Mesenchymal stem cell (in vitro differentiated cells and primary cell): ENCODE measurements around the gene TTLL13.
"Not testable (repeated sequence)": the region's sequence is repeated elsewhere in the genome, so short reads cannot be mapped to it uniquely, and the experiment has no call there.

Source experiments
- DNase-seq: peaks from one replicate; pipeline ENCODE4 v3.0.0-alpha.2; 2013
- H2AFZ ChIP-seq: one replicate; pipeline ENCODE4 v1.6.1; 2013; ENCODE audit warnings: low read depth, mild to moderate bottlenecking, control low read depth, inconsistent platforms, low read length, moderate library complexity
- H2AK5ac ChIP-seq: 2 replicates; pipeline ENCODE4 v1.6.1; 2013; ENCODE audit warnings: low read length, moderate library complexity, mild to moderate bottlenecking, inconsistent platforms; ENCODE audit not compliant: severe bottlenecking
- H2BK120ac ChIP-seq: one replicate; pipeline ENCODE4 v1.6.1; 2013; ENCODE audit warnings: low read depth, mild to moderate bottlenecking, inconsistent platforms, low read length, moderate library complexity
- H2BK12ac ChIP-seq, 2 experiments: one replicate each; pipeline ENCODE4 v1.6.1; 2013; ENCODE audit warnings: inconsistent platforms in 2 of 2, low read length in 2 of 2, mild to moderate bottlenecking in 2 of 2, moderate library complexity in 2 of 2, control low read depth in 1 of 2
- H2BK15ac ChIP-seq: one replicate; pipeline ENCODE4 v1.6.1; 2013; ENCODE audit warnings: mild to moderate bottlenecking, low read depth, inconsistent platforms; ENCODE audit not compliant: poor library complexity, severe bottlenecking
- H2BK5ac ChIP-seq: 2 replicates; pipeline ENCODE4 v1.6.1; 2013; ENCODE audit warnings: low read depth, mild to moderate bottlenecking, low read length, control low read depth, inconsistent platforms; ENCODE audit not compliant: poor library complexity, severe bottlenecking
- H3K14ac ChIP-seq, 2 experiments: one replicate each; pipeline ENCODE4 v1.6.1; 2013; ENCODE audit warnings: inconsistent platforms in 2 of 2, low read length in 2 of 2, control low read depth in 1 of 2, mild to moderate bottlenecking in 1 of 2, moderate library complexity in 1 of 2
- H3K18ac ChIP-seq, 2 experiments: one replicate each; pipeline ENCODE4 v1.6.1; 2013; ENCODE audit warnings: inconsistent platforms in 2 of 2, low read length in 2 of 2, control low read depth in 1 of 2, low read depth in 1 of 2, mild to moderate bottlenecking in 1 of 2
- H3K23ac ChIP-seq, 2 experiments: one replicate each; pipeline ENCODE4 v1.6.1; 2013; ENCODE audit warnings: inconsistent platforms in 2 of 2, low read length in 2 of 2, mild to moderate bottlenecking in 2 of 2, moderate library complexity in 2 of 2, control low read depth in 1 of 2
- H3K27ac ChIP-seq: 2 replicates; pipeline ENCODE4 v1.5.1; 2013; ENCODE audit warnings: mild to moderate bottlenecking, moderate library complexity, low read length, control low read depth, inconsistent platforms; ENCODE audit not compliant: poor library complexity, severe bottlenecking
- H3K27me3 ChIP-seq, 2 experiments: 2 replicates each; pipeline versions ENCODE4 v1.6.1 to v1.7.0; 2013; ENCODE audit warnings: low read length in 2 of 2, mild to moderate bottlenecking in 2 of 2, moderate library complexity in 2 of 2, control low read depth in 1 of 2, inconsistent platforms in 1 of 2; ENCODE audit not compliant: control insufficient read depth in 1 of 2, insufficient read depth in 1 of 2
- H3K36me3 ChIP-seq, 2 experiments: 2 replicates each; pipeline versions ENCODE4 v1.6.1 to v1.7.0; 2013; ENCODE audit warnings: low read length in 2 of 2, control low read depth in 1 of 2, inconsistent platforms in 1 of 2, low read depth in 1 of 2, mild to moderate bottlenecking in 1 of 2; ENCODE audit not compliant: insufficient read depth in 2 of 2, control insufficient read depth in 1 of 2
- H3K4ac ChIP-seq, 2 experiments: one replicate each; pipeline ENCODE4 v1.6.1; 2013; ENCODE audit warnings: inconsistent platforms in 2 of 2, low read length in 2 of 2, mild to moderate bottlenecking in 2 of 2, moderate library complexity in 2 of 2, control low read depth in 1 of 2, low read depth in 1 of 2
- H3K4me1 ChIP-seq: 2 replicates; pipeline ENCODE4 v1.6.1; 2013; ENCODE audit warnings: low read depth, low read length, control low read depth; ENCODE audit not compliant: control insufficient read depth, insufficient read depth
- H3K4me2 ChIP-seq: 2 replicates; pipeline ENCODE4 v1.6.1; 2013; ENCODE audit warnings: low read length, mild to moderate bottlenecking, inconsistent platforms; ENCODE audit not compliant: poor library complexity, severe bottlenecking
- H3K4me3 ChIP-seq, 2 experiments: 2 replicates each; pipeline versions ENCODE4 v1.5.1 to v1.7.0; 2013; ENCODE audit warnings: low read length in 2 of 2, mild to moderate bottlenecking in 2 of 2, control low read depth in 1 of 2, low read depth in 1 of 2; ENCODE audit not compliant: insufficient read depth in 1 of 2
- H3K79me1 ChIP-seq: replicated peaks from 2 replicates; pipeline ENCODE4 v1.6.1; 2013; ENCODE audit warnings: mild to moderate bottlenecking, control low read depth, low read length, inconsistent platforms; ENCODE audit not compliant: poor library complexity, severe bottlenecking
- H3K9ac ChIP-seq: 2 replicates; pipeline ENCODE4 v1.7.0; 2013; ENCODE audit warnings: mild to moderate bottlenecking, low read length, moderate library complexity
- H3K9me3 ChIP-seq: 2 replicates; pipeline ENCODE4 v1.7.0; 2013; ENCODE audit warnings: mild to moderate bottlenecking, low read length; ENCODE audit not compliant: control insufficient read depth
- H4K8ac ChIP-seq: one replicate; pipeline ENCODE4 v1.6.1; 2013; ENCODE audit warnings: inconsistent platforms, mild to moderate bottlenecking, low read length, moderate library complexity
- H4K91ac ChIP-seq: one replicate; pipeline ENCODE4 v1.6.1; 2013; ENCODE audit warnings: mild to moderate bottlenecking, low read length, inconsistent platforms
- WGBS: methylation state at CpG from one replicate; pipeline ENCODE4 v1.1.7; 2013; ENCODE audit warnings: mixed read lengths; 5-methylcytosine and 5-hydroxymethylcytosine counted together

TTLL13 gene

GRCh38 chr15:90270502-90271150 is 21.3 kb downstream of the TTLL13 start:
- Histone ChIP-seq H3K36me3 (peaks cover 43 to 63% of the 10 kb centered on the region in 2 experiments), H2BK12ac (no peak overlapping the region), H2AFZ (no peak overlapping the region), H2BK15ac (no peak overlapping the region), H4K91ac (no peak overlapping the region), H3K27me3 (no peaks in the 10 kb centered on the region), H3K4me3 (no peak overlapping the region), H3K27ac (no peak overlapping the region), H2AK5ac (no peak overlapping the region), H4K8ac (no peak overlapping the region), H3K79me1 (peaks cover 20% of the 10 kb centered on the region), H2BK5ac (no peak overlapping the region), H2BK120ac (no peak overlapping the region), H3K4me2 (no peak overlapping the region), H3K23ac (no peak overlapping the region), H3K4ac (no peak overlapping the region), H3K9ac (no peak overlapping the region), H3K9me3 (no peaks in the 10 kb centered on the region), H3K14ac (no peak overlapping the region), H3K4me1 (peaks cover 10% of the 10 kb centered on the region), H3K18ac (no peak overlapping the region)
- no peak for DNase-seq
- WGBS, result 98% methylated on average over 10 of the region's 10 CpGs

GRCh38 chr15:90271459-90272166 is 22.3 kb downstream of the TTLL13 start:
- H3K18ac ChIP-seq, result no peak overlapping the region
- H3K4me3 ChIP-seq, result no peak overlapping the region
- no peak overlapping the region for H4K8ac ChIP-seq
- H3K4me2 ChIP-seq, result no peak overlapping the region
- H2BK120ac ChIP-seq, result no peak overlapping the region
- no peak overlapping the region for H3K4ac ChIP-seq
- H2BK12ac ChIP-seq, result no peak overlapping the region
- H2BK15ac ChIP-seq, result no peak overlapping the region
- peaks cover 20% of the 10 kb centered on the region for H3K79me1 ChIP-seq
- no peaks in the 10 kb centered on the region for H3K9me3 ChIP-seq
- H3K4me1 ChIP-seq, result peaks cover 10% of the 10 kb centered on the region
- H3K27ac ChIP-seq, result no peak overlapping the region
- no peak for DNase-seq
- H2BK5ac ChIP-seq, result no peak overlapping the region
- no peak overlapping the region for H3K23ac ChIP-seq
- H2AK5ac ChIP-seq, result no peak overlapping the region
- H4K91ac ChIP-seq, result no peak overlapping the region
- no peak overlapping the region for H3K14ac ChIP-seq
- H3K36me3 ChIP-seq, result peaks cover 43 to 67% of the 10 kb centered on the region in 2 experiments
- H3K9ac ChIP-seq, result no peak overlapping the region
- H3K27me3 ChIP-seq, result no peaks in the 10 kb centered on the region
- H2AFZ ChIP-seq, result no peak overlapping the region
- 97% methylated on average over 6 of the region's 7 CpGs for WGBS

GRCh38 chr15:90278467-90278866 is 29.1 kb downstream of the TTLL13 start:
- not testable (repeated sequence) for DNase-seq, H2AFZ ChIP-seq, H2AK5ac ChIP-seq, H4K8ac ChIP-seq, H3K27me3 ChIP-seq, H2BK12ac ChIP-seq, H2BK5ac ChIP-seq, H3K9ac ChIP-seq, H2BK15ac ChIP-seq, H3K4me2 ChIP-seq, H3K4ac ChIP-seq, H3K4me3 ChIP-seq, H3K18ac ChIP-seq, H3K14ac ChIP-seq, H3K4me1 ChIP-seq, H3K9me3 ChIP-seq, H3K23ac ChIP-seq, H4K91ac ChIP-seq, H2BK120ac ChIP-seq, H3K27ac ChIP-seq
- 94% methylated on average over 12 of the region's 12 CpGs for WGBS
- H3K79me1 ChIP-seq, result peaks cover 19% of the 10 kb centered on the region
- peaks cover 18 to 20% of the 10 kb centered on the region in 2 experiments for H3K36me3 ChIP-seq

GRCh38 chr15:90280743-90281142 is 31.4 kb downstream of the TTLL13 start:
- H3K4me3 ChIP-seq, H4K8ac ChIP-seq: not testable (repeated sequence)

More at GRCh38 chr15:90280743-90281142, 31.4 kb downstream of the TTLL13 start:
- not testable (repeated sequence) for H3K23ac ChIP-seq, H4K91ac ChIP-seq, H3K9ac ChIP-seq, H3K4me1 ChIP-seq, H3K79me1 ChIP-seq, H3K27me3 ChIP-seq, H2AK5ac ChIP-seq, H2BK120ac ChIP-seq, H2BK12ac ChIP-seq, H3K36me3 ChIP-seq, H3K9me3 ChIP-seq, H3K4me2 ChIP-seq, H3K27ac ChIP-seq, H2BK15ac ChIP-seq, H2AFZ ChIP-seq, H3K4ac ChIP-seq, H3K18ac ChIP-seq, DNase-seq, H2BK5ac ChIP-seq, H3K14ac ChIP-seq
- 98% methylated on average over 5 of the region's 5 CpGs for WGBS
